LoVo (cell line): ENCODE measurements around the gene ALOX12.
"Not testable (repeated sequence)": the region's sequence is repeated elsewhere in the genome, so short reads cannot be mapped to it uniquely, and the experiment has no call there.

Source experiments
- DNase-seq: peaks from one replicate; pipeline ENCODE4 v3.0.0-alpha.2; 2016; ENCODE audit warnings: low spot score

Gene ALOX12

GRCh38 chr17:7046127-7046724 is 50.4 kb downstream of the ALOX12 start:
- peak; percentile 88 for DNase-seq

DNA sequence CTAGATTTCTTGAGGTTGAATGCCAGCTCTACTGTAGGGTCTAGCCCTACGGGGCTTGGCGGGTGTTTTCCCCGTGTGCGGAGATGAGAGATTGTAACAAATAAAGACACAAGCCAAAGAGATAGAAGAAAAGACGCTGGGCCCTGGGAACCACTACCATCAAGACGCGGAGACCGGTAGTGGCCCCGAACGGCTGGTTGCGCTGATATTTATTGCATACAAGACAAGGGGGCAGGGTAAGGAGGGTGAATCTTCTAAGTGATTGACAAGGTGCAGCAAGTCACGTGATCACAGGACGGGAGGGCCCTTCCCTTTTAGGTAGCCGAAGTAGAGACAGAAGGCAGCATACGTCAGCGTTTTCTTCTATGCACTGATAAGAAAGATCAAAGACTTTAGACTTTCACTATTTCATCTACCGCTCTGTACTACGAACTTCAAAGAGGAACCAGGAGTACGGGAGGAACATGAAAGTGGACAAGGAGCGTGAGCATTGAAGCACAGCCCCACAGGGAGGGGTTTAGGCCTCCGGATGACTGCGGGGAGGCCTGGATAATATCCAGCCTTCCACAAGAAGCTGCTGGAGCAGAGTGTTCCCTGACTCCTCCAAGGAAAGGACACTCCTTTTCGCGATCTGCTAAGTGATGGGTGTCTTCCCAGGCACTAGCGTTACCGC is 51.0 kb downstream of the ALOX12 start:
- peak; percentile 74 for DNase-seq

DNA sequence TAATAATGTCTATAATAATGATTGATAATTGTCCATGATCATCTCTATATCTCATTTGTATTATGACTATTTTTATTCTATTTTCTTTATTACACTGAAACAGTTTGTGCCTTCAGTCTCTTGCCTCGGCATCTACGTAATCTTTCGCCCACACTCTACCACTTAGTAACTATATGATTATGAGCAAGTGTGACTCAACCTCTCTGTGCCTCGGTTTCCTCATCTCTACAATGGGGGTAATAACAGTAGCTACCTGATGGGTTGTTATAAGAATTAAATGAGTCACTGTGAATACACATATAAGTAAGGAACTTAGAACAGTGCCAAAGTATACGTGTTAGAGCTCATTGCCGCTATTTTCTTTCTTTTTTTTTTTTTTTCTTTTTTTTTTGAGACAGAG is 51.7 kb downstream of the ALOX12 start:
- DNase-seq = no peak

- no peak for DNase-seq
Observed at GRCh38 chr17:7048968-7049367, 53.1 kb downstream of the ALOX12 start.

DNA sequence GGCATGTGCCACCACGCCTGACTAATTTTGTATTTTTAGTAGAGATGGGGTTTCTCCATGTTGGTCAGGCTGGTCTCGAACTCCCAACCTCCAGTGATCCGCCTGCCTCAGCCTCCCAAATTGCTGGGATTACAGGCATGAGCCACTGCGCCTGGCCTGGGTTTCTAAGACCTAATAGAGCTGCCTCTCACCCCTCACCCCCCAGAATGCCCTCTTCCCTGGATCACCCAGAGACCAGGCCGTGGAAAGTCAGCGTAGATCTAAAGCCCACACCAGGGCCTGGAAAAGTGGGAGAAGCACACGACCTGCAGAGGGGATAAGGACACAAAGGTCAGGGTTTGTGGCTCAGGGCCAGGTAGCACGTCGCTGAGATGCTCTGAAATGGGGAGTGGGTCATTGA is 54.7 kb downstream of the ALOX12 start:
- DNase-seq = not testable (repeated sequence)

DNA sequence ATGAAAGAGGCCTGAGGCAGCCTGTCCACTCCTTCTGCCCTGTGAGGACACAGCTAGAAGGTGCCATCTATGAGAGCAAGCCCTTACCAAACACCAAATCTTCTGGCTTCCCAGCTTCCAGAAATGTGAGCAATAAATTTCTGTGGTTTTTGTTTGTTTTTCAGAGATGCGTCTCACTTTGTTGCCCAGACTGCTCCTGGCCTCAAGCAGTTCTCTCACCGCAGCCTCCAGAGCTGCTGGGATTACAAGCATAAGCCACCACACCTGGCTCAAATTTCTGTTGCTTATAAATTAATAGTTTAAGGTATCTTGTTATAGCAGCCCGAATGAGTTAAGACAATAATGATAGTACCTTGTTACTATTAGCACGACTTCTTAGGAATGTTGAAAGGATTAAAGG is 60.5 kb downstream of the ALOX12 start:
- no peak for DNase-seq

DNA sequence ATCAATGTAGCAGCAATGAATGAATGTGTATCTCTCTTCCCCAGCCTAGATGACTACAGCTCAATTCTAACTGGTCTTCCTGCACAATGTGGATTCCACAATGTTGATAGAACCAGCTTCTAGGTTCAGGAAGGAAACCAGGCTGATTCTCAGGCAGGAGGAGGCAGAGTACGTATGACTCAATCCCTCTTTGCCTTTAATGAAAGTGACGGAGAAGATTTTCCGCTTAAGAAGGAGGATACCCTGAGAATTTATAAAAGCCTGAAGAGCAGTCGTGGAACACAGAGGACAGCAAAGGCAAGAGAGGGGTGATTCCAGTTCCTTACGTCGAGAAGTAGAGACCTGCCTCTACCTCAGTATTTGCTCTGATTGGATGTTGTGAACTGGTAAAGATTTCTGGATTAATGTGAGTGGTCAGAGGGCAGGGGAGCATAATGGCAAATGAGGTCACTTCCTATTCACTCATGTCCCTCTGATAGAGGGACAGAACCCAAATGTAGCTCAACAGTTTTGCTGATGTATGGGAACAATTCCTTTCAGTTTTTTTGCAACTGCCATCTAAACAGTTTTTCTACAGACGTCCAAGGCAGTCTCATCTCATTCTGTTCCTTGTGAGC is 63.1 kb downstream of the ALOX12 start:
- no peak for DNase-seq
